SU-DHL-6 (cell line): ENCODE measurements around the gene TIE1.

Source experiments
- H2AFZ ChIP-seq: fragments of 200-600 bp; sonication (generic); 2 replicates; pipeline ENCODE4 v1.6.1; 2014; ENCODE audit warnings: low read depth, mild to moderate bottlenecking, moderate library complexity, mixed read lengths, antibody characterized with exemption, low read length; ENCODE audit not compliant: severe bottlenecking
- H3F3A ChIP-seq: fragments of 200-600 bp; shearing (Covaris generic); 2 replicates; pipeline ENCODE4 v1.6.0; 2016; ENCODE audit warnings: antibody characterized with exemption, mild to moderate bottlenecking; ENCODE audit not compliant: insufficient read depth
- H3K27ac ChIP-seq: fragments of 200-600 bp; sonication (generic); 2 replicates; pipeline ENCODE4 v1.5.1; 2016; ENCODE audit warnings: low read depth, mild to moderate bottlenecking, low read length, moderate library complexity, mixed read lengths
- H3K27me3 ChIP-seq: fragments of 200-600 bp; sonication (generic), shearing (Covaris generic); 2 replicates; pipeline ENCODE4 v1.6.0; 2014; ENCODE audit warnings: mild to moderate bottlenecking, low read length
- H3K36me3 ChIP-seq: fragments of 200-600 bp; sonication (generic); 2 replicates; pipeline ENCODE4 v1.6.1; 2014; ENCODE audit warnings: mild to moderate bottlenecking, low read length, mixed read lengths
- H3K4me2 ChIP-seq: fragments of 300-600, 200-600 bp; shearing (Covaris generic), sonication (generic); 2 replicates; pipeline ENCODE4 v1.6.0; 2014; ENCODE audit warnings: low read length, low read depth, mild to moderate bottlenecking; ENCODE audit not compliant: poor library complexity, severe bottlenecking
- H3K4me3 ChIP-seq: fragments of 200-600 bp; sonication (generic); 2 replicates; pipeline ENCODE4 v1.5.1; 2014; ENCODE audit warnings: antibody characterized with exemption, low read length, mild to moderate bottlenecking, mixed read lengths; ENCODE audit not compliant: insufficient read depth, poor library complexity, severe bottlenecking
- H3K79me2 ChIP-seq: fragments of 200-600 bp; sonication (generic); 2 replicates; pipeline ENCODE4 v1.6.1; 2014; ENCODE audit warnings: mild to moderate bottlenecking, low read length, moderate library complexity; ENCODE audit not compliant: insufficient read depth
- H3K9ac ChIP-seq: fragments of 200-600 bp; sonication (generic); 2 replicates; pipeline ENCODE4 v1.7.0; 2014; ENCODE audit warnings: mild to moderate bottlenecking, low read length
- H3K9me2 ChIP-seq: fragments of 200-600 bp; sonication (generic); replicated peaks from 2 replicates; pipeline ENCODE4 v1.6.1; 2014; ENCODE audit warnings: low read length; ENCODE audit not compliant: insufficient read depth
- H3K9me3 ChIP-seq: fragments of 200-600 bp; sonication (generic); 2 replicates; pipeline ENCODE4 v1.6.1; 2014; ENCODE audit warnings: low read length, mixed read lengths; ENCODE audit not compliant: insufficient read depth
- H4K20me1 ChIP-seq: fragments of 200-600 bp; sonication (generic); 2 replicates; pipeline ENCODE4 v1.6.1; 2014; ENCODE audit warnings: low read depth, mild to moderate bottlenecking, antibody characterized with exemption, low read length, moderate library complexity, mixed read lengths
- CTCF ChIP-seq: fragments of 200-600 bp; sonication (generic); IDR thresholded peaks from one replicate; pipeline ENCODE4 v1.5.1; 2017; ENCODE audit warnings: antibody characterized with exemption, mild to moderate bottlenecking, low read length, moderate library complexity; ENCODE audit not compliant: insufficient read depth, poor library complexity, severe bottlenecking
- EZH2phosphoT487 ChIP-seq: fragments of 200-600 bp; sonication (generic), shearing (Covaris generic); conservative IDR thresholded peaks from 2 replicates; pipeline ENCODE4 v1.6.1; 2018; ENCODE audit warnings: mild to moderate bottlenecking, antibody characterized with exemption, low read length, moderate library complexity, mixed read lengths

The TIE1 gene

GRCh38 chr1:43315481-43315880 lies 14.7 kb downstream of the TIE1 start:
- no peaks in the 10 kb centered on the region for H3K9me2 ChIP-seq
- H4K20me1 ChIP-seq, result no peaks in the 10 kb centered on the region
- H3K4me3 ChIP-seq, result no peak overlapping the region
- H3K27me3 ChIP-seq, result no peaks in the 10 kb centered on the region
- H2AFZ ChIP-seq, result no peak overlapping the region
- no peaks in the 10 kb centered on the region for H3K79me2 ChIP-seq
- no peak overlapping the region for H3K4me2 ChIP-seq
- TF ChIP-seq EZH2phosphoT487, result no peak
- H3K9me3 ChIP-seq, result no peaks in the 10 kb centered on the region
- H3F3A ChIP-seq, result no peaks in the 10 kb centered on the region
- H3K27ac ChIP-seq, result no peak overlapping the region
- H3K36me3 ChIP-seq, result no peaks in the 10 kb centered on the region
- no peak overlapping the region for H3K9ac ChIP-seq

GRCh38 chr1:43315963-43316737 lies 15.4 kb downstream of the TIE1 start:
- H3K4me3 ChIP-seq, result no peak overlapping the region
- no peaks in the 10 kb centered on the region for H3K79me2 ChIP-seq
- no peak overlapping the region for H3K9ac ChIP-seq
- no peaks in the 10 kb centered on the region for H3K9me2 ChIP-seq
- H3K4me2 ChIP-seq, result no peak overlapping the region
- TF ChIP-seq EZH2phosphoT487, result no peak
- no peaks in the 10 kb centered on the region for H3K36me3 ChIP-seq
- H3K27ac ChIP-seq, result no peak overlapping the region
- no peaks in the 10 kb centered on the region for H4K20me1 ChIP-seq
- no peaks in the 10 kb centered on the region for H3K9me3 ChIP-seq
- H3K27me3 ChIP-seq, result no peaks in the 10 kb centered on the region
- H2AFZ ChIP-seq, result no peak overlapping the region
- no peaks in the 10 kb centered on the region for H3F3A ChIP-seq

- Histone ChIP-seq H3K79me2 (no peaks in the 10 kb centered on the region), H2AFZ (no peak overlapping the region), H3K27me3 (no peaks in the 10 kb centered on the region), H3K9ac (no peak overlapping the region), H3F3A (no peaks in the 10 kb centered on the region), H3K9me3 (no peaks in the 10 kb centered on the region), H3K4me2 (no peak overlapping the region), H3K36me3 (no peaks in the 10 kb centered on the region), H3K9me2 (no peaks in the 10 kb centered on the region), H3K27ac (no peak overlapping the region), H4K20me1 (no peaks in the 10 kb centered on the region), H3K4me3 (no peak overlapping the region)
- TF ChIP-seq CTCF (no peak), EZH2phosphoT487 (no peak)
Measured at GRCh38 chr1:43316738-43317520, 16.1 kb downstream of the TIE1 start.

- H4K20me1 ChIP-seq, result no peaks in the 10 kb centered on the region
- H3F3A ChIP-seq, result no peaks in the 10 kb centered on the region
- no peak overlapping the region for H3K9ac ChIP-seq
- H3K4me3 ChIP-seq, result no peak overlapping the region
- no peak overlapping the region for H3K4me2 ChIP-seq
- no peak overlapping the region for H2AFZ ChIP-seq
- H3K36me3 ChIP-seq, result no peaks in the 10 kb centered on the region
- no peak overlapping the region for H3K27ac ChIP-seq
- no peaks in the 10 kb centered on the region for H3K9me3 ChIP-seq
- H3K9me2 ChIP-seq, result no peaks in the 10 kb centered on the region
- no peaks in the 10 kb centered on the region for H3K79me2 ChIP-seq
- H3K27me3 ChIP-seq, result no peaks in the 10 kb centered on the region
- no peak for TF ChIP-seq EZH2phosphoT487
Measured at GRCh38 chr1:43317817-43318471, 17.2 kb downstream of the TIE1 start.
